GM12875 (cell line): Measurements from ENCODE around the gene LRP8.

Experiments
- H3K4me3 ChIP-seq: one replicate; pipeline ENCODE4 v1.5.1; 2011; ENCODE audit warnings: low read depth, low read length, control low read depth
- CTCF ChIP-seq: IDR thresholded peaks from 2 replicates; pipeline ENCODE4 v1.5.1; 2011; ENCODE audit warnings: low read depth, mild to moderate bottlenecking, control low read depth, inconsistent platforms, low read length, moderate library complexity, borderline replicate concordance; ENCODE audit not compliant: insufficient read depth

LRP8 gene

GRCh38 chr1:53367503-53368313 is 39.8 kb upstream of the LRP8 start:
- TF ChIP-seq CTCF, result no peak
- peak overlapping the region; percentile 81 for H3K4me3 ChIP-seq

GRCh38 chr1:53366901-53367502 is 39.1 kb upstream of the LRP8 start:
- no peak for TF ChIP-seq CTCF
- peak overlapping the region; percentile 81 for H3K4me3 ChIP-seq

- no peak for TF ChIP-seq CTCF
- H3K4me3 ChIP-seq, result no peak overlapping the region
These were observed 37.7 kb upstream of the LRP8 start for GRCh38 chr1:53365437-53366063.

- TF ChIP-seq CTCF, result peak; percentile 31; the same call in 1 of the 2 replicates
These were observed 35.2 kb upstream of the LRP8 start for GRCh38 chr1:53362851-53363642.

GRCh38 chr1:53362270-53362669 is 34.4 kb upstream of the LRP8 start:
- TF ChIP-seq CTCF, result no peak
- H3K4me3 ChIP-seq, result no peak overlapping the region

More at GRCh38 chr1:53362851-53363642, 35.2 kb upstream of the LRP8 start:
- H3K4me3 ChIP-seq, result no peak overlapping the region

- no peak for TF ChIP-seq CTCF
- H3K4me3 ChIP-seq, result no peak overlapping the region
These were observed 33.7 kb upstream of the LRP8 start for GRCh38 chr1:53361541-53361961.
